Sigmoid colon (tissue), 7 donors: ENCODE data around the gene CYP3A5. TPM values are rescaled to one million over a fixed set of nuclear protein-coding genes. Genes with fewer than 3 reads are reported as not detected.
"Not testable (repeated sequence)": the region's sequence is repeated elsewhere in the genome, so short reads cannot be mapped to it uniquely, and the experiment has no call there.

Source experiments
- DNase-seq: peaks from one replicate; pipeline ENCODE4 v3.0.0-alpha.2; 2019
- H3K27ac ChIP-seq, 4 donors: fragments of 200-600 bp; sonication (generic); one replicate each; pipeline ENCODE4 v1.5.1; 2016 to 2019; ENCODE audit warnings: mild to moderate bottlenecking in 1 of 4
- H3K27me3 ChIP-seq, 3 donors: fragments of 200-600 bp; sonication (generic); one replicate each; pipeline ENCODE4 v1.5.1; 2019; ENCODE audit warnings: mild to moderate bottlenecking in 1 of 3
- H3K36me3 ChIP-seq, 4 donors: fragments of 200-600 bp; sonication (generic); one replicate each; pipeline ENCODE4 v1.5.1; 2016 to 2019
- H3K4me1 ChIP-seq, 4 donors: fragments of 200-600 bp; sonication (generic); one replicate each; pipeline ENCODE4 v1.5.1; 2017 to 2019
- H3K4me3 ChIP-seq, 4 donors: fragments of 200-600 bp; sonication (generic); one replicate each; pipeline ENCODE4 v1.5.1; 2017 to 2019; ENCODE audit warnings: mild to moderate bottlenecking in 2 of 4, moderate library complexity in 1 of 4
- H3K9me3 ChIP-seq, 4 donors: fragments of 200-600 bp in 3 of 4; sonication (generic) in 3 of 4; one replicate each; pipeline versions ENCODE4 v1.5.1 to v1.6.1; 2013 to 2019
- CTCF ChIP-seq, 4 experiments: fragments of 450-650 bp in 3 of 4; fragments of 200-600 bp in 1 of 4; IDR thresholded peaks; one replicate each; pipeline ENCODE4 v1.5.1; 2016 to 2019; ENCODE audit warnings: antibody characterized with exemption in 4 of 4, mild to moderate bottlenecking in 3 of 4, moderate library complexity in 2 of 4
- EP300 ChIP-seq, 4 donors: sonication (generic); formaldehyde crosslinking; IDR thresholded peaks; one replicate each; pipeline ENCODE4 v1.6.1; 2017; ENCODE audit warnings: antibody characterized with exemption in 4 of 4
- POLR2A ChIP-seq, 2 donors: fragments of 450-650 bp; IDR thresholded peaks; one replicate each; pipeline ENCODE4 v1.6.1; 2016; ENCODE audit warnings: antibody characterized with exemption in 2 of 2, mild to moderate bottlenecking in 2 of 2, moderate library complexity in 2 of 2
- POLR2AphosphoS5 ChIP-seq, 4 donors: sonication (generic); formaldehyde crosslinking; IDR thresholded peaks; one replicate each; pipeline ENCODE4 v1.6.1; 2017; ENCODE audit warnings: antibody characterized with exemption in 4 of 4
- WGBS, 2 donors: extraction: QIAGEN DNeasy Blood & Tissue Kit; methylation state at CpG; one replicate each; pipeline ENCODE4 v1.1.7; 2013; 5-methylcytosine and 5-hydroxymethylcytosine counted together
- intact Hi-C: fragments of 100-400 bp; cut with DNase I; formaldehyde crosslinking; loops from one replicate; pipeline ENCODE4 v1.15.1; 2023
- polyA plus RNA-seq, 3 donors: library from polyadenylated mRNA; stranded (reverse); fragments of 200-250 nt; gene quantifications; one replicate each; pipeline ENCODE4 v1.2.3, GENCODE V29; 2013
- total RNA-seq, 4 donors: library from RNA; depleted of rRNA; stranded (reverse); fragments of >200 nt; gene quantifications; one replicate each; pipeline ENCODE4 v1.1.0, GENCODE V29; 2016
- donor health status: healthy with polysubstance abuse.
- donor health status: Bipolar disorder and iron deficiency.
- donor health status: healthy.

CYP3A5 gene
- total and polyA plus RNA-seq, 7 donors, result 0.54 to 36.1 (median 7.5) TPM

GRCh38 chr7:99693427-99694200 lies 13.8 kb upstream of the CYP3A5 start:
- Histone ChIP-seq H3K4me3 (no peak overlapping the region), H3K36me3 (no peaks in the 10 kb centered on the region), H3K4me1 (no peaks in the 10 kb centered on the region), H3K27me3 (no peaks in the 10 kb centered on the region), H3K9me3 (no peaks in the 10 kb centered on the region), H3K27ac (no peak overlapping the region)
- no peak for DNase-seq
- TF ChIP-seq CTCF (IDR thresholded peaks at IDR 0.05) (no peak), POLR2AphosphoS5 (IDR thresholded peaks at IDR 0.05) (no peak), POLR2A (IDR thresholded peaks at IDR 0.05) (no peak), EP300 (IDR thresholded peaks at IDR 0.05) (no peak)
- intact Hi-C loops, result no loop called here
- WGBS, 2 donors, result 22 to 41% methylated on average over 9 of the region's 9 CpGs

GRCh38 chr7:99693100-99693426 lies 13.3 kb upstream of the CYP3A5 start:
- no peaks in the 10 kb centered on the region for H3K9me3 ChIP-seq
- no peak for DNase-seq
- TF ChIP-seq POLR2AphosphoS5 (IDR thresholded peaks at IDR 0.05), result no peak
- H3K4me1 ChIP-seq, result no peaks in the 10 kb centered on the region
- WGBS, 2 donors, result 45 to 52% methylated on average over 5 of the region's 5 CpGs
- no peak overlapping the region for H3K27ac ChIP-seq
- no peak overlapping the region for H3K4me3 ChIP-seq
- no peaks in the 10 kb centered on the region for H3K36me3 ChIP-seq
- H3K27me3 ChIP-seq, result no peaks in the 10 kb centered on the region
- intact Hi-C loops, result no loop called here

- H3K4me1 ChIP-seq, intact Hi-C loops, H3K9me3 ChIP-seq, H3K36me3 ChIP-seq, DNase-seq, H3K27me3 ChIP-seq, H3K27ac ChIP-seq, H3K4me3 ChIP-seq: not testable (repeated sequence)
- 85 to 92% methylated on average over 6 of the region's 6 CpGs for whole genome bisulfite sequencing, 2 donors
Observed at GRCh38 chr7:99692563-99692962, 12.8 kb upstream of the CYP3A5 start.

GRCh38 chr7:99691658-99692057 lies 11.9 kb upstream of the CYP3A5 start:
- DNase-seq, H3K9me3 ChIP-seq, H3K4me1 ChIP-seq, H3K36me3 ChIP-seq, H3K27me3 ChIP-seq, intact Hi-C loops, H3K27ac ChIP-seq, H3K4me3 ChIP-seq: not testable (repeated sequence)
- 90 to 92% methylated on average over 1 of the region's 1 CpG for WGBS, 2 donors

GRCh38 chr7:99690918-99691317 lies 11.1 kb upstream of the CYP3A5 start:
- H3K9me3 ChIP-seq, DNase-seq, H3K4me3 ChIP-seq, H3K36me3 ChIP-seq, H3K27ac ChIP-seq, H3K4me1 ChIP-seq, H3K27me3 ChIP-seq, intact Hi-C loops: not testable (repeated sequence)
- 96 to 98% methylated on average over 3 of the region's 4 CpGs for WGBS, 2 donors

GRCh38 chr7:99685871-99686608 lies 6.2 kb upstream of the CYP3A5 start:
- 88 to 90% methylated on average over 14 of the region's 14 CpGs for WGBS, 2 donors
- H3K4me1 ChIP-seq, intact Hi-C loops, H3K36me3 ChIP-seq, H3K27ac ChIP-seq, H3K27me3 ChIP-seq, H3K4me3 ChIP-seq, DNase-seq, H3K9me3 ChIP-seq: not testable (repeated sequence)

GRCh38 chr7:99685129-99685758 lies 5.4 kb upstream of the CYP3A5 start:
- intact Hi-C loops, result no loop called here
- Histone ChIP-seq H3K4me3 (no peak overlapping the region), H3K27ac (no peak overlapping the region), H3K36me3 (no peaks in the 10 kb centered on the region), H3K4me1 (peaks cover 0 to under 1% (median 0%) of the 10 kb centered on the region in 4 donors), H3K27me3 (no peaks in the 10 kb centered on the region), H3K9me3 (no peaks in the 10 kb centered on the region)
- TF ChIP-seq POLR2A (IDR thresholded peaks at IDR 0.05) (no peak), POLR2AphosphoS5 (IDR thresholded peaks at IDR 0.05) (no peak), EP300 (IDR thresholded peaks at IDR 0.05) (no peak), CTCF (IDR thresholded peaks at IDR 0.05) (no peak)
- WGBS, 2 donors, result 91% methylated on average over 9 of the region's 9 CpGs
- no peak for DNase-seq
